IMR-90 (cell line): Measurements from ENCODE around the gene LY6G6D. TPM values are rescaled to one million over a fixed set of nuclear protein-coding genes. Genes with fewer than 3 reads are reported as not detected.

ENCODE experiments used
- ATAC-seq: fragments of 200-7000 bp; cut with Tn5 transposase; 2 replicates; pipeline ENCODE4 v1.9.1; 2020; ENCODE audit warnings: low read depth, mild to moderate bottlenecking, moderate library complexity
- BruUV-seq: library from RNA; stranded (reverse); fragments of 400-500 nt; replicated peaks from 2 replicates; lab custom pipeline; 2021; lab: Mats Ljungman, UMichigan
- CTCF ChIA-PET: fragments of 300-600 bp; formaldehyde crosslinking; extraction: SDS; loops from one replicate; lab custom pipeline; 2021; ENCODE audit warnings: antibody characterized with exemption; lab: Yijun Ruan, JAX
- POLR2A ChIA-PET: fragments of 300-600 bp; sonication (Branson Sonifier 250); formaldehyde crosslinking; loops from one replicate; lab custom pipeline; 2022; ENCODE audit warnings: antibody characterized with exemption; ENCODE audit not compliant: unreplicated experiment; lab: Charles Lee
- DNase-seq: peaks from one replicate; pipeline ENCODE4 v3.0.0; 2013
- H2AFZ ChIP-seq: replicated peaks from 2 replicates; pipeline ENCODE3; 2013; ENCODE audit warnings: low read length, mild to moderate bottlenecking; ENCODE audit not compliant: poor library complexity
- H2AK5ac ChIP-seq: 2 replicates; pipeline ENCODE4 v1.6.1; 2013; ENCODE audit warnings: low read depth, low read length, inconsistent platforms
- H2AK9ac ChIP-seq: replicated peaks from 2 replicates; pipeline ENCODE3; 2013; ENCODE audit warnings: mild to moderate bottlenecking, low read depth, low read length, moderate library complexity; ENCODE audit not compliant: poor library complexity
- H2BK120ac ChIP-seq: 2 replicates; pipeline ENCODE4 v1.6.1; 2013; ENCODE audit warnings: low read depth, low read length, inconsistent platforms
- H2BK15ac ChIP-seq: 3 replicates; pipeline ENCODE4 v1.6.1; 2013; ENCODE audit warnings: low read depth, low read length, inconsistent platforms
- H2BK20ac ChIP-seq: 2 replicates; pipeline ENCODE4 v1.6.1; 2013; ENCODE audit warnings: low read depth, mild to moderate bottlenecking, inconsistent platforms, low read length, moderate library complexity
- H2BK5ac ChIP-seq: 2 replicates; pipeline ENCODE4 v1.6.1; 2013; ENCODE audit warnings: mild to moderate bottlenecking, low read depth, low read length, inconsistent platforms; ENCODE audit not compliant: poor library complexity, severe bottlenecking
- H3K14ac ChIP-seq: replicated peaks from 2 replicates; pipeline ENCODE4 v1.6.1; 2013; ENCODE audit warnings: low read depth, low read length, inconsistent platforms
- H3K18ac ChIP-seq: 2 replicates; pipeline ENCODE4 v1.6.1; 2013; ENCODE audit warnings: low read depth, low read length, control low read depth
- H3K23ac ChIP-seq: 2 replicates; pipeline ENCODE4 v1.6.1; 2013; ENCODE audit warnings: low read depth, low read length, inconsistent platforms
- H3K27ac ChIP-seq: 2 replicates; pipeline ENCODE4 v1.5.1; 2013; ENCODE audit warnings: mild to moderate bottlenecking, control low read depth, low read length; ENCODE audit not compliant: insufficient read depth
- H3K27me3 ChIP-seq: 2 replicates; pipeline ENCODE4 v1.6.1; 2013; ENCODE audit warnings: low read length; ENCODE audit not compliant: control insufficient read depth, insufficient read depth
- H3K36me3 ChIP-seq: 2 replicates; pipeline ENCODE4 v1.6.1; 2013; ENCODE audit warnings: low read length, mixed read lengths; ENCODE audit not compliant: control insufficient read depth, insufficient read depth
- H3K4ac ChIP-seq: 2 replicates; pipeline ENCODE4 v1.6.1; 2013; ENCODE audit warnings: low read depth, low read length, inconsistent platforms
- H3K4me1 ChIP-seq: 2 replicates; pipeline ENCODE4 v1.6.1; 2013; ENCODE audit warnings: low read length, mixed read lengths; ENCODE audit not compliant: control insufficient read depth, insufficient read depth
- H3K4me2 ChIP-seq: 2 replicates; pipeline ENCODE4 v1.6.1; 2013; ENCODE audit warnings: low read depth, mild to moderate bottlenecking, control low read depth, low read length, moderate library complexity
- H3K4me3 ChIP-seq: 2 replicates; pipeline ENCODE4 v1.5.1; 2013; ENCODE audit warnings: low read depth, mild to moderate bottlenecking, control low read depth, low read length, moderate library complexity; ENCODE audit not compliant: insufficient read depth
- H3K56ac ChIP-seq: 2 replicates; pipeline ENCODE4 v1.6.1; 2013; ENCODE audit warnings: low read length, inconsistent platforms; ENCODE audit not compliant: insufficient read depth; ENCODE audit errors: extremely low read depth
- H3K79me1 ChIP-seq, 2 experiments: 2 replicates each; pipeline ENCODE4 v1.6.1; 2013; ENCODE audit warnings: low read length in 2 of 2, inconsistent platforms in 1 of 2, low read depth in 1 of 2
- H3K9ac ChIP-seq: 2 replicates; pipeline ENCODE4 v1.6.1; 2013; ENCODE audit warnings: low read depth, low read length, control low read depth
- H3K9me1 ChIP-seq: 2 replicates; pipeline ENCODE4 v1.6.1; 2013; ENCODE audit warnings: low read length, inconsistent platforms; ENCODE audit not compliant: insufficient read depth
- H3K9me3 ChIP-seq: 2 replicates; pipeline ENCODE4 v1.6.1; 2013; ENCODE audit warnings: low read length; ENCODE audit not compliant: control insufficient read depth, insufficient read depth
- H4K20me1 ChIP-seq: 2 replicates; pipeline ENCODE4 v1.6.1; 2013; ENCODE audit warnings: low read length, inconsistent platforms; ENCODE audit not compliant: insufficient read depth
- H4K5ac ChIP-seq: 2 replicates; pipeline ENCODE4 v1.6.1; 2013; ENCODE audit warnings: mild to moderate bottlenecking, low read depth, low read length, control low read depth
- H4K8ac ChIP-seq, 2 experiments: 2 replicates each; pipeline ENCODE4 v1.6.1; 2013; ENCODE audit warnings: low read depth in 2 of 2, low read length in 2 of 2, control low read depth in 1 of 2, inconsistent platforms in 1 of 2
- H4K91ac ChIP-seq: 2 replicates; pipeline ENCODE4 v1.6.1; 2013; ENCODE audit warnings: low read depth, low read length, inconsistent platforms; ENCODE audit not compliant: insufficient read depth
- BHLHE40 ChIP-seq: fragments of 150-350 bp; IDR thresholded peaks from 2 replicates; pipeline ENCODE4 v1.6.1; 2016; ENCODE audit warnings: mild to moderate bottlenecking, low read depth, low read length
- CEBPB ChIP-seq: IDR thresholded peaks from 2 replicates; pipeline ENCODE4 v1.6.1; 2012; ENCODE audit warnings: low read depth, low read length, improper control_type of control experiment
- CHD1 ChIP-seq: IDR thresholded peaks from 2 replicates; pipeline ENCODE4 v1.6.1; 2012; ENCODE audit warnings: low read depth, low read length, improper control_type of control experiment
- FOS ChIP-seq: fragments of 150-350 bp; IDR thresholded peaks from 2 replicates; pipeline ENCODE4 v1.6.1; 2016; ENCODE audit warnings: low read depth, low read length
- MAZ ChIP-seq: IDR thresholded peaks from 2 replicates; pipeline ENCODE4 v1.6.1; 2012; ENCODE audit warnings: low read depth, mild to moderate bottlenecking, low read length, improper control_type of control experiment, moderate library complexity, borderline replicate concordance
- NFE2L2 ChIP-seq: fragments of 150-350 bp; IDR thresholded peaks from 2 replicates; pipeline ENCODE4 v1.6.1; 2016; ENCODE audit warnings: low read depth, mild to moderate bottlenecking, low read length
- POLR2A ChIP-seq: IDR thresholded peaks from 2 replicates; pipeline ENCODE4 v1.6.1; 2012; ENCODE audit warnings: mild to moderate bottlenecking, low read depth, low read length
- RAD21 ChIP-seq: IDR thresholded peaks from 2 replicates; pipeline ENCODE4 v1.6.1; 2012; ENCODE audit warnings: low read length, improper control_type of control experiment
- RFX5 ChIP-seq: IDR thresholded peaks from 2 replicates; pipeline ENCODE4 v1.8.0; 2012; ENCODE audit warnings: low read depth, mild to moderate bottlenecking, low read length, moderate library complexity
- SMC3 ChIP-seq: fragments of 150-350 bp; IDR thresholded peaks from 2 replicates; pipeline ENCODE4 v1.6.1; 2016; ENCODE audit warnings: low read depth, mild to moderate bottlenecking, antibody characterized with exemption, low read length, moderate library complexity
- WGBS, 2 experiments: methylation state at CpG; one replicate each; pipeline versions ENCODE4 v1.1.5 to v1.1.7; 2013; ENCODE audit warnings: missing lambda C conversion rate in 2 of 2; ENCODE audit not compliant: insufficient read length in 1 of 2; ENCODE audit errors: extremely low coverage in 2 of 2; 5-methylcytosine and 5-hydroxymethylcytosine counted together
- dilution Hi-C: fragments of 300-500 bp; cut with HindIII; formaldehyde crosslinking; loops from one replicate; pipeline ENCODE4 v1.14.3; 2018; ENCODE audit warnings: low sequenced_read_pairs; ENCODE audit not compliant: unreplicated experiment
- in situ Hi-C: fragments of 300-500 bp; cut with MboI; formaldehyde crosslinking; loops from 3 replicates; pipeline ENCODE4 v1.14.3; 2019; ENCODE audit warnings: low sequenced_read_pairs, inconsistent platforms, mixed read lengths
- intact Hi-C: fragments of 100-400 bp; cut with micrococcal nuclease; formaldehyde crosslinking; loops from 2 replicates; pipeline ENCODE4 v1.10.0; 2022
- polyA plus RNA-seq, 3 experiments: library from polyadenylated mRNA; depleted of rRNA; stranded (reverse); fragments of >200 nt; gene quantifications; 2 replicates each; pipeline ENCODE4 v1.2.3, GENCODE V29; 2012; ENCODE audit warnings: low replicate concordance in 1 of 3
- total RNA-seq: library from RNA; depleted of rRNA; stranded (reverse); fragments of >200 nt; gene quantifications from 2 replicates; pipeline ENCODE4 v1.2.3, GENCODE V29; 2012
- TF ChIP-seq, protein P1 (sequence below): fragments of 150-350 bp; IDR thresholded peaks from 2 replicates; pipeline ENCODE4 v1.6.1; 2017; ENCODE audit warnings: mild to moderate bottlenecking, antibody characterized with exemption, low read length, low read depth
- TF ChIP-seq, protein P2 (sequence below): fragments of 150-350 bp; IDR thresholded peaks from 2 replicates; pipeline ENCODE4 v1.6.1; 2016; ENCODE audit warnings: low read depth, mild to moderate bottlenecking, low read length, moderate library complexity, borderline replicate concordance
- TF ChIP-seq, protein P3 (sequence below): conservative IDR thresholded peaks from 2 replicates; pipeline ENCODE4 v1.5.1; 2012; ENCODE audit warnings: mild to moderate bottlenecking, low read depth, low read length, improper control_type of control experiment

Gene LY6G6D
- total and polyA plus RNA-seq, 2 of the 4 experiments (the other 2 are of a cell fraction), result not detected

DNA sequence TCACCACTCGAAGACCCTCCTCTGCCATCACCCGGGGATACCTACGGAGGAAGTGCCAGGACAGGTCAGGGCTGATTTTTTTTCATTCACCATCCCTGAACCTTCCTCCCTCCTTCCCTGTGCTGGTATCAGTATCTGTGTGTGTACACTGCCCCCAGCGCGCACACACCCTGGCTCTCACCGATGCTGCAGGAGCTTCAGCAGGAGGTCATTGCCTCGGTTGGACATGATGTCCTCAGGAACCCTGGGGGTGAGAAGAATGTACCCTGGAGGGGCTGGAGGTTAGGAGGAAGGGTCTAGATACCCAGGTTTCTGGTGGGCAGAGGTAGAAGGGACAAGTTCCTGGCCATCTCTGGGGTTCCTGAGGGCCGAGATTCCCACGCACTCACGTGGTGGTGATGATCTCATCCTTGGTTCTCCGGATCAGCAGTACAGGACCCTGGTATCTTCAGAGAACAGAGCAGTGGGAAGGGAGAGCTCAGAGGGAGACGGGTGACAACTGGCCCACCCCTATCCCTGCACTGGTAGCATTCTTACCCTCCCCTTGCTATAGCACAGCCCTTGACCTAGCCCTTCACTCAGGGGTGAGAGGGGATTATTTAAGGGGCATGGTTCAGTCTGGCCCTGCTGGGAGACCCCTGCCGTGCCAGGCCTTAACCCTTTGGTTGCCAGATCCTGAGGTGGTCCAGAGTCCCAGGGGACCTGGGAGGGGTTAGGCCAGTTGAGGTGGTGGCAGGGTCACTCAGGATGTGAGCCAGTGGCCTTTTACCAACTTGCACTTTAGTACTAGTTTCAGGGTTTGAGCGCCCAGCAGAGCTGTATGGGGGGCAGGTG is 27.1 kb upstream of the LY6G6D start:
- Histone ChIP-seq H3K23ac (no peak overlapping the region), H3K9ac (no peak overlapping the region), H3K36me3 (peaks cover 62% of the 10 kb centered on the region), H2BK120ac (no peak overlapping the region), H2BK20ac (no peak overlapping the region), H2BK5ac (no peak overlapping the region), H3K4me3 (no peak overlapping the region), H3K18ac (no peak overlapping the region), H4K20me1 (no peaks in the 10 kb centered on the region), H3K4ac (no peak overlapping the region), H3K14ac (no peak overlapping the region), H2BK15ac (no peak overlapping the region), H2AFZ (no peak overlapping the region), H4K91ac (no peak overlapping the region), H4K8ac (no peak overlapping the region), H3K27ac (no peak overlapping the region), H4K5ac (no peak overlapping the region), H3K9me3 (no peaks in the 10 kb centered on the region), H3K27me3 (no peaks in the 10 kb centered on the region), H3K79me1 (peaks cover 0 to 2% of the 10 kb centered on the region in 2 experiments; a peak in 1 of 4 replicates), H3K4me2 (no peak overlapping the region), H3K4me1 (peaks cover 3% of the 10 kb centered on the region; the same call in 1 of the 2 replicates), H3K9me1 (0 out of 2 replicates have a peak, but pooled peaks cover 5% of the 10 kb centered on the region), H2AK5ac (no peak overlapping the region), H2AK9ac (no peak overlapping the region), H3K56ac (no peak overlapping the region)
- ChIA-PET POLR2A (no interaction called here), CTCF (no interaction called here)
- ATAC-seq, result no peak
- intact Hi-C loops, result no loop called here
- WGBS, 2 experiments, result no CpG with 5 or more reads among the region's 14 CpGs
- in situ Hi-C loops, result loop anchor here (10.0 kb wide), 2 partner anchors 147 to 257 kb away; partner anchors contain the start of gene CFB
- dilution Hi-C loops, result no loop called here
- no peak for DNase-seq
- no peak for TF ChIP-seq CEBPB
- TF ChIP-seq MAZ, result no peak
- TF ChIP-seq SMC3, result no peak
- no peak for TF ChIP-seq CHD1
- TF ChIP-seq, protein P1, sequence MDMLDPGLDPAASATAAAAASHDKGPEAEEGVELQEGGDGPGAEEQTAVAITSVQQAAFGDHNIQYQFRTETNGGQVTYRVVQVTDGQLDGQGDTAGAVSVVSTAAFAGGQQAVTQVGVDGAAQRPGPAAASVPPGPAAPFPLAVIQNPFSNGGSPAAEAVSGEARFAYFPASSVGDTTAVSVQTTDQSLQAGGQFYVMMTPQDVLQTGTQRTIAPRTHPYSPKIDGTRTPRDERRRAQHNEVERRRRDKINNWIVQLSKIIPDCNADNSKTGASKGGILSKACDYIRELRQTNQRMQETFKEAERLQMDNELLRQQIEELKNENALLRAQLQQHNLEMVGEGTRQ, result no peak
- TF ChIP-seq, protein P2, sequence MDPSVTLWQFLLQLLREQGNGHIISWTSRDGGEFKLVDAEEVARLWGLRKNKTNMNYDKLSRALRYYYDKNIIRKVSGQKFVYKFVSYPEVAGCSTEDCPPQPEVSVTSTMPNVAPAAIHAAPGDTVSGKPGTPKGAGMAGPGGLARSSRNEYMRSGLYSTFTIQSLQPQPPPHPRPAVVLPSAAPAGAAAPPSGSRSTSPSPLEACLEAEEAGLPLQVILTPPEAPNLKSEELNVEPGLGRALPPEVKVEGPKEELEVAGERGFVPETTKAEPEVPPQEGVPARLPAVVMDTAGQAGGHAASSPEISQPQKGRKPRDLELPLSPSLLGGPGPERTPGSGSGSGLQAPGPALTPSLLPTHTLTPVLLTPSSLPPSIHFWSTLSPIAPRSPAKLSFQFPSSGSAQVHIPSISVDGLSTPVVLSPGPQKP, result no peak
- TF ChIP-seq POLR2A, result no peak
- TF ChIP-seq, protein P3, sequence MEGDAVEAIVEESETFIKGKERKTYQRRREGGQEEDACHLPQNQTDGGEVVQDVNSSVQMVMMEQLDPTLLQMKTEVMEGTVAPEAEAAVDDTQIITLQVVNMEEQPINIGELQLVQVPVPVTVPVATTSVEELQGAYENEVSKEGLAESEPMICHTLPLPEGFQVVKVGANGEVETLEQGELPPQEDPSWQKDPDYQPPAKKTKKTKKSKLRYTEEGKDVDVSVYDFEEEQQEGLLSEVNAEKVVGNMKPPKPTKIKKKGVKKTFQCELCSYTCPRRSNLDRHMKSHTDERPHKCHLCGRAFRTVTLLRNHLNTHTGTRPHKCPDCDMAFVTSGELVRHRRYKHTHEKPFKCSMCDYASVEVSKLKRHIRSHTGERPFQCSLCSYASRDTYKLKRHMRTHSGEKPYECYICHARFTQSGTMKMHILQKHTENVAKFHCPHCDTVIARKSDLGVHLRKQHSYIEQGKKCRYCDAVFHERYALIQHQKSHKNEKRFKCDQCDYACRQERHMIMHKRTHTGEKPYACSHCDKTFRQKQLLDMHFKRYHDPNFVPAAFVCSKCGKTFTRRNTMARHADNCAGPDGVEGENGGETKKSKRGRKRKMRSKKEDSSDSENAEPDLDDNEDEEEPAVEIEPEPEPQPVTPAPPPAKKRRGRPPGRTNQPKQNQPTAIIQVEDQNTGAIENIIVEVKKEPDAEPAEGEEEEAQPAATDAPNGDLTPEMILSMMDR, result no peak
- no peak for TF ChIP-seq BHLHE40
- TF ChIP-seq RAD21, result no peak
- TF ChIP-seq NFE2L2, result no peak
- TF ChIP-seq FOS, result no peak
- no peak for TF ChIP-seq RFX5
- BruUV-seq, result no TSS peak
